H4 (cell line): Measurements from ENCODE around the gene C2orf74. TPM values are rescaled to one million over a fixed set of nuclear protein-coding genes. Genes with fewer than 3 reads are reported as not detected.
"Not testable (repeated sequence)": the region's sequence is repeated elsewhere in the genome, so short reads cannot be mapped to it uniquely, and the experiment has no call there.

ENCODE experiments used
- DNase-seq: peaks from one replicate; pipeline ENCODE4 v3.0.0-alpha.2; 2015; ENCODE audit warnings: low spot score
- total RNA-seq: library from RNA; depleted of rRNA; stranded (reverse); fragments of >200 nt; shearing (Covaris generic); gene quantifications from 2 replicates; pipeline ENCODE4 v1.2.3, GENCODE V29; 2014; rRNA removed

The C2orf74 gene
- total RNA-seq = 15.0 and 19.3 TPM in 2 replicates

- no peak for DNase-seq
Observed at GRCh38 chr2:61161888-61162287, at the start of gene C2orf74. Gene C2orf74, plus strand, starts transcription at chr2:61162188. Its CDS starts 327 bp downstream, at chr2:61162515.

DNA sequence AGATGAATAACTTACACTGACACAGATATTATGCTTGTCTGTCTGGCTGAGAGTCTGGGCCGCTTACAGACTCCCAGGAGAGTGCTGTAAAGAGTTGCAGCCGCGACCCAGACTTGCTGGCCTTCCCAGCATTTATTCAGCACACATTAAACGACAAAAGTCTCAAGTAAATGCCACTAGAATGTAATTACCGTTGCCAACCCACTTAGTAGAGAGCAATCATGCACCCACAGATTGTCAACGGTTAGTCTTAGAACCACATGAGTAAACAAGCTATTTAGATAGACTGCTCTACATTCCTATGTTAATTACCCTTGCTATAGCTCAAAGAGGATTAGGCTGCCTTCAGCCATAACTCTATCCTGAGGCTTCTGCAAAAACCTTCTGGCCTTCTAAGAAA is 47.8 kb upstream of the C2orf74 start:
- peak; percentile 6 for DNase-seq

- no peak for DNase-seq
Observed at GRCh38 chr2:61116302-61116701, 45.7 kb upstream of the C2orf74 start.

DNA sequence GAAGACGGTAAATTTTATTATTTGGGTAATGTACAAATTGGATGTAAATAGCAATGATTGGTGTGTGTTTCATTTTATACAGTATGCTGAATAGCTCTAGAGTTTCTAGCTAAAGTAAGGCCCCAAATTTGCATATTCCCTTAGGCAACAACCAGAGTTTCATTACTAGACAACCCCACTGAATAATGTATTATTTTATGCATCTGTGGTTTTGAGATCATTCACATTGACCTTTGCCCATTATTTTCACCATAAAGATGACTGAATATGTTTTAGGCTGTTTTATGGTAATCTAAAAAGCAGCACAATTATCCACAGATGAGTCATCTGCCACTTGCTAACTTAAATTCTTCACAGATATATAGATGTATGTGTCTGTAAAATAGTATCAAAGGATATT is 44.5 kb upstream of the C2orf74 start:
- DNase-seq = no peak

DNA sequence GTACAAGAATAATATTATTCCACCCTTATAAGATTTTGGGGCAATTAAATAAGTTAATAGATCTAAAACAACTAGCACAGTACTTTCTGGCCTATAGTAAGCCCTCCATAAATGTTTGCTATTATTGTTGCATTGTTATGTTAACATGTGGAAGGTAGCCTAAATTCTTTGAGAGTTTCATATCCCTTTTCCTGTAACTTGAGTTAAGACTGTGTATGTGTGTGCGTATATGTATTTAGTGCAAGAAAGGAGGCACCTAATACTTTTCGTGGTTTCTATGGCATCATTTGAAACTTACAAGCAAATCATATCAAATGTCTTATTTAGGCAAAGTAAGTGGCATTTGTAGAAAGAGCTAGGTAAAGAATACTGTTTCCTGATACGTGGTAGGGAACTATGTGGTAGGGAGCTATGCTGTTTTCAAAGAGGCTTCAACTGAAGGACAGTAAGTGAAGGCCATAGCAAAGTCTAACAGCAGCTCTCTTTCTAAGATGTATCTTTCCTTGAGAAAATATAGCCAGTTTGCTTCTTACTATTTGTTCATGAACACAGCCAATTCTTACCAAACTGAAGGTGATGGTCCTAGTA is 36.8 kb upstream of the C2orf74 start:
- no peak for DNase-seq

- DNase-seq = no peak
Observed at GRCh38 chr2:61125798-61126197, 36.2 kb upstream of the C2orf74 start.

DNA sequence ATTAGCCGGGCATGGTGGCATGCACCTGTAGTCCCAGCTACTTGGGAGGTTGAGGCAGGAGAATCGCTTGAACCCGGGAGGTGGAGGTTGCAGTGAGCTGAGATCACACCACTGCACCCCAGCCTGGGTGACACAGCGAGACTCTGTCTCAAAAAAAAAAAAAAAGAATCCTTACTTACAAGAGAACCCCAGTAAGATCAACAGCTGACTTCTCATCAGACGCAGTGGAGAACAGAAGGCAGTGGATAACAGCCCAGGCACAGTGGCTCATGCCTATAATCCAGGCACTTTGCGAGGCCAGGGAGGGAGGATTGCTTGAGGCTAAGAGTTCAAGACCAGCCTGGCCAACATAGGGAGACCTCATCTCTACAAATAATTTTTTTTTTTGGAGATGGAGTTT is 33.9 kb upstream of the C2orf74 start:
- not testable (repeated sequence) for DNase-seq

DNA sequence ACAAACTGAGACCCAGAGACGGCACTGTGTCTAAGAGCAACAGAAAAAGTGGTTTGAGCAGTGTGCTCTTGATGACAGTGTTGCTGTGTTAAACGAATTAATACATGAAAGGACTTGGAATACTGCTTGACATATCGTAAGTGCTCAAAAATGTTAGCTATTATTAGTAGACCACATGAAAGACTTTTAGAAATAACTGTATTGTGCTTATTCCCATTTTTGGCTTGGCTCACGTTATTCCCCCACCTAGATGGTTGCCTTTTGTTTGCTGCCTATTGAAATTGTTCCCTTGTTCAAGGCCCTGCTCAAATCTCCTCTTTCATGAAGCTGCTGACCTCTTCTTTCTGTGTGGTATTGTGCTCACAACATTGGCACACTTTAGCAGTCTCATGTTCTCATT is 27.8 kb upstream of the C2orf74 start:
- DNase-seq = no peak

- DNase-seq = peak; percentile 34
Observed at GRCh38 chr2:61135510-61135909, 26.5 kb upstream of the C2orf74 start.

DNA sequence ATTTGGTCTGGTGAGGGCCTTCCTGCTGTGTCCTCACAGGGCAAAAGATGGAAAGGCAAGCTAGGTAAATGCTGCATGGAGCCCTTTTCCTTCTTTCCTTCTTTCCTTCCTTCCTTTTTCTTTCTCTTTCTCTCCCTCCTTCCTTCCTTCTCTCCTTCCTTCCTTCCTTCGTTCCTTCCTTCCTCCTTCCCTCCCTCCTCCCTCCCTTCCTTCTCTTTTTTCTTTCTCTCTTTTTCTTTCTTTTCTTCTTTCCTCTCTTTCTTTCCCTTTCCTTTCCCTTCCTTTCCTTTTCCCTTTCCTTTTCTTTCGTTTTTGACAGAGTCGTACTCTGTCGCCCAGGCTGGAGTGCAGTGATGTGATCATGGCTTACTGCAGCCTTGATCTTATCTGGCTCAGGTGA is 23.1 kb upstream of the C2orf74 start:
- DNase-seq = no peak

DNA sequence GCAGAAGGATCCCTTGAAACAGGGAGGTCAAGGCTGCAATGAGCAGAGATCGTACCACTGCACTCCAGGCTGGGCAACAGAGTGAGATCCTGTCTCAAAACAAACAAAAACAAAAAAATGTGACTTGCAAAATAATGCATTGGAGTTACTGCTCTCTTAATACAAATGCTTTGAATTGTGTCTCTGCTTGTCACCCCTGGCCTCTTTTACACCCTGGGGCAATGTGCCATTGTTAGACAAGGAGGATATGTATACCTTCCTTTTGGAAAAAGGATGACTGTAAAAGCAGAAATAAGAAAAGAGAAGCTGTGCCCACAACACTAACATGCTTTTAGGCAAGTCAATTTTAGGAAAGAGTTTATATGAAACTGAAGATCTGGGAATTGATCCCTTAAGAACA is 20.8 kb upstream of the C2orf74 start:
- DNase-seq = no peak

DNA sequence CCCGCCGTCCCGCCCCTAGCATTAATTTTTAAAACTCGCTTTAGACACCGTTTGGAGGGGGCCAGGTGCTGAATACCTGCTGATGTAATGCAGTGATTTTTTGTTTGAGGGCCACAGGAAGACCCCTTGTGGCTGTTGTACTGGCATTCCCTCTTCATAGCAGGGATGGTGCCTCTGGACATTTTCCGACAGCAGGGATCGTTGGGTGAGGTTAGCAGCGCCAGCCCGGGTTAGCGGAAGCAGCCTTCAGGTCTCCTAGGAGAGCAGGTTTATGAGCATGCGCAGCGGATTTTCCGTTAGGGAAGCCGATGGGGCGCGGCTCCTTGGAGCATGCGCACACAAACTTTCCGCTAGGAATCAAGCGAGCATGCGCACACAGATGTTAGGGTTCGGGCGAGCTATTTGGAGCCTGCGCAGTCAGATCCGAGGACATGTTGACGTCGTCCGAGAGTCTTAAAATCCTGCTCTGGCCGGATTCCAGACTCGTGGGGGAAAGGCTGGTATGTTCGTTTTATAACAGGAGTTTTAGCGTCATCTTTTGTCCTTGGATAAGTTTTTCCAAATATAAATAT is 17.2 kb upstream of the C2orf74 start:
- peak; percentile 98 for DNase-seq

- DNase-seq = no peak
Observed at GRCh38 chr2:61145990-61146389, 16.0 kb upstream of the C2orf74 start.

GRCh38 chr2:61148091-61148490 is 13.9 kb upstream of the C2orf74 start:
- DNase-seq = not testable (repeated sequence)

DNA sequence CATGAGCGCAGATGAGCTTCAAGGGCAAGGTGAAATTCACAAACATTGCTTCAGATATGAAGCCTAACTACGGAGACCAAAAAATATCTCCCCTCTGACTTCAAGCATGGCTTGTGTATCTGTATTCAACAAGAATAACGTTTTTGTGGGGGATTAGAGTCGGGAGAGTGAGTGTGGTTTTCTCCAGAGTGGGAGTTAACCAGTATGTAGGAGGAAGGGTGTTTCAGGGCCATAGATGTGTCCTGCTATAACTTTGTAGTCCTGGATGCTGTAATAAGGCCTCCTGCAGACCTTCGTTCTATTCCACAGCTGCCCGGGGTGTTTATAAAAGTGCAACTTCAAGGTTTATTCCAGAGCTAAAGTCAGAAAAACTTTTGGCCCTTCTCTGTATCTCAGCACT is 12.9 kb upstream of the C2orf74 start:
- DNase-seq = no peak

DNA sequence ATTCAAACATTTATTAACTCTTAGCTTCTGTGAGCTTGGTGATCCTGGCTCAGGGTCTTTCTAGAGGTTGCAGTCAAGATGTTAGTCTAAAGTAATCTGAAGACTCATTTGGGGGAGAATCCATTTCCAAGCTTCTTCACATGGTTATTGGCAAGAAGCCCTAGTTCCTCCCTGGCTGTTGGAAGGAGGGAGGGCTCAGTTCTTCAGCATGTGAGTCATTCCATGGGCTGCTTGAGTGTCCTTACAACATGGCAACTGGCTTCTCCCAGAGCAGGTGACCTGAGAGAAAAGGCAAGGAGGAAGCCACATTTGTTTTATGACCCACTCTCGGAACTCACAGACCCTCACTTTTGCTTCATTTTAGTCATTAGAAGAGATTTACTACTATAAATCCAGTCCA is 10.6 kb upstream of the C2orf74 start:
- no peak for DNase-seq

DNA sequence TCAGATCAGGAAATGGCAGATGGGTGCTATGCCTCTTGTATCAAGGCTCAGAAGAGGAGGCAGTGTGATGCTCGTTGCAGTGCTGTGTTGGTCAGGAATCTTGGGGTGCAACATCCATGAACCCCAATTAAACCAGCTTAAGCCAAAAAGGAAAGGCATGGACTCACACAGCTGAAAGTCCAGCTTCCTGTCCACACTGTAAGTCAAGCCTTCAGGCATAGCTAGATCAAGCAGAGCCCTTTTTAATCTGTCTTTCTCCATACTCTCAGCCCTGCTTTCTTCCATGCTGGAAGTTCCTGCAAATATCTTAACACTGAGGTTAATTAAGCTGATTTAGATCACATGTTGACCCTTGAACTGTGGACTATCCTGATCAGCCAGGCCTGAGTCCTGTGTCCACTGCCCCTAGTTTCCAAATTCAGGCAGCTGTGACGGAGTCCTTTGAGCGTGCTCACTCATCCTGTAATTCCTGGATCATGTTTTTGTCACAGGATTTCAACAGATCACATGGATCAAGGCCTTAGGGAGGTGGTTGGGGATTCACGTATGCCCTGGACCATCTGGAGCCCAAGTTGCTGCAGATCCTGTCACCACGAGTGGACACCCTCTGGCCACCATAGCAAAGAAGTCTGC is 4.5 kb upstream of the C2orf74 start:
- no peak for DNase-seq

DNA sequence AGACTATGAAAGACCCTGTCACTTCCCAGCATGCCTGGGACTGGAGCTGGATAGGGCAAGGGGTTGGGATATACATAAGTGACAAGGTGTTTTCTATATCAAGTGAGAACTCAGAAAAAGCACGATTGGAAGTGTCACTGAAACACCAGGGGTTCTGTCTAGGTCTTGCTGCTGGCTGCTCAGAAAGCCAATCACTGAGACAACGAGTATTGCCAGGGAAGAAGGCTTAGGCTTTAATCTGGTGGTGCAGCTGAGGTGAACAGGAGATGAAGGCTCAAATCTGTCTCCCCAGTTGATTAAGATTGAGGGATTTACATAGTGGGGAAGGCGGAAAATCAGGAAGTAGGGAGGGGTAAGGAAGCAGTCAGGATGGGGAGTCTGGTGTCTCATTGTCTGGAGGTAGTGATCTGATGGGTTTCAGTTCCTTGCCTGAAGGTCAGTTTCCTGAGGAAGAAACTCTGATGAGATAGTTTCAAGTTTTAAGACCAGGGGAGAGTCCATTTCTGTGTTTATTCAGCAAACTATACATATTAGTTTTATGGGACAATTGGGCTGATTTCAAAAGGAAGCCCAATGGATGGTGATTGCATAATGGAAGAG is 3.5 kb upstream of the C2orf74 start:
- no peak for DNase-seq

GRCh38 chr2:61162721-61163120 is 733 bp downstream of the C2orf74 start:
- DNase-seq = no peak

- not testable (repeated sequence) for DNase-seq
Observed at GRCh38 chr2:61165082-61165481, 3.1 kb downstream of the C2orf74 start.

GRCh38 chr2:61165946-61166345 is 4.0 kb downstream of the C2orf74 start:
- no peak for DNase-seq

- no peak for DNase-seq
Observed at GRCh38 chr2:61167579-61167978, 5.6 kb downstream of the C2orf74 start.

DNA sequence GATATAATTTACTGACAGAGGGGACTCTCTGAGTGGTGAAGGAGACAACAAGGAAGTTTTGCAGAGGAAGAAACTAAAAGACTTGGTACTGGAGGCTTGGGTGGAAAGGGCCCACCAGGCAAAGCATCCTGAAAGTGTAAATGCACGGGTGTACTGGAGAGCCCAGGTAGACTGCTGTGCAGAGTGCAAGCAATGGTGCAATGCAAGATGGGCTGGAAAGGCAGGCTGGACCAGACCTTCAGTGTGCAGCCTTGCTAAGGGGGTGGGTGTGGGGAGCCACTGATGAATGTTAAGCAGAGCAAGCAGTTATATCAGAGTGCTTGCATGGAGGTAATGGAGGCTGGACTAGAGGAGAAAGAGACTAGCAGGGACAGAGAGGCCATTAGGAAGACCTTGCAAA is 10.7 kb downstream of the C2orf74 start:
- no peak for DNase-seq
